Tibial artery (tissue), 4 donors: ENCODE data around the gene DACT2.
A peak's percentile ranks its signal among the peaks of the same experiment; 100 is the strongest.

Source experiments
- DNase-seq, 2 donors: peaks; one replicate each; pipeline ENCODE4 v3.0.0-alpha.2; 2019
- H3K27ac ChIP-seq, 2 donors: fragments of 200-600 bp; sonication (generic) in 1 of 2; 1 replicate in 1 of 2; 2 replicates in 1 of 2; pipeline ENCODE4 v1.5.1; 2018 to 2019; ENCODE audit warnings: mild to moderate bottlenecking in 1 of 2
- H3K27me3 ChIP-seq, 2 donors: fragments of 200-600 bp; sonication (generic) in 1 of 2; one replicate each; pipeline versions ENCODE4 v1.5.1 to v1.6.0; 2016 to 2019
- H3K36me3 ChIP-seq, 3 donors: fragments of 200-600 bp; sonication (generic) in 2 of 3; one replicate each; pipeline ENCODE4 v1.5.1; 2016 to 2019; ENCODE audit warnings: mild to moderate bottlenecking in 2 of 3
- H3K4me1 ChIP-seq, 4 donors: fragments of 200-600 bp; sonication (generic) in 2 of 4; 1 replicate in 3 of 4; 2 replicates in 1 of 4; pipeline ENCODE4 v1.5.1; 2016 to 2019
- H3K4me3 ChIP-seq, 2 donors: fragments of 200-600 bp; sonication (generic) in 1 of 2; 1 replicate in 1 of 2; 2 replicates in 1 of 2; pipeline ENCODE4 v1.5.1; 2018 to 2019; ENCODE audit warnings: mild to moderate bottlenecking in 2 of 2
- H3K9me3 ChIP-seq, 3 donors: fragments of 200-600 bp; sonication (generic) in 1 of 3; one replicate each; pipeline ENCODE4 v1.5.1; 2016 to 2019
- intact Hi-C: fragments of 100-400 bp; cut with DNase I; formaldehyde crosslinking; loops from one replicate; pipeline ENCODE4 v1.15.0; 2023; ENCODE audit warnings: low total_unique reads
- TF ChIP-seq, protein P1 (sequence below), 2 experiments: fragments of 200-600 bp in 1 of 2; fragments of 450-650 bp in 1 of 2; IDR thresholded peaks; one replicate each; pipeline ENCODE4 v1.5.1; 2017 to 2019; ENCODE audit warnings: antibody characterized with exemption in 2 of 2, mild to moderate bottlenecking in 1 of 2, moderate library complexity in 1 of 2

DACT2 gene

DNA sequence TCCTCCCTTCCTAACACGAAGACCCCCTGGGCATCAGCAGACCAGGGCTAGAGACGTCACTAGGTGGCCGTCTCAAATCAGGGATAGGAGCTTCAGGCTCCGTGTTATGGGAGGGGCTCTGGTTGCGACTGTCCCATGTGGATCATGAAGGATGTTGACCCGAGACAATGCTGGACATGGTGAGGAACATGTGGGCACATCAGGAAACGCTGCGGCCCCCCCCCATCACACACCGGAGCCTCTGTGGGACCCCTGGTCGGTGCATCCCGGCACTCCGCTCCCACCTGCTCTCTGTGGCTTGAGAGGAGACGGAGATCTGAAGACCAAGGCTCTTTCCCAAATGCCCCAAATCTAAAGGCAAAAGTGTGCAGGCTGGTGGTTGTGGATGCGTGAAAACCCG lies 54.2 kb downstream of the DACT2 start:
- intact Hi-C loops, result no loop called here
- H3K9me3 ChIP-seq, result no peaks in the 10 kb centered on the region
- no peak overlapping the region for H3K4me3 ChIP-seq
- no peaks in the 10 kb centered on the region for H3K4me1 ChIP-seq
- TF ChIP-seq, protein P1, sequence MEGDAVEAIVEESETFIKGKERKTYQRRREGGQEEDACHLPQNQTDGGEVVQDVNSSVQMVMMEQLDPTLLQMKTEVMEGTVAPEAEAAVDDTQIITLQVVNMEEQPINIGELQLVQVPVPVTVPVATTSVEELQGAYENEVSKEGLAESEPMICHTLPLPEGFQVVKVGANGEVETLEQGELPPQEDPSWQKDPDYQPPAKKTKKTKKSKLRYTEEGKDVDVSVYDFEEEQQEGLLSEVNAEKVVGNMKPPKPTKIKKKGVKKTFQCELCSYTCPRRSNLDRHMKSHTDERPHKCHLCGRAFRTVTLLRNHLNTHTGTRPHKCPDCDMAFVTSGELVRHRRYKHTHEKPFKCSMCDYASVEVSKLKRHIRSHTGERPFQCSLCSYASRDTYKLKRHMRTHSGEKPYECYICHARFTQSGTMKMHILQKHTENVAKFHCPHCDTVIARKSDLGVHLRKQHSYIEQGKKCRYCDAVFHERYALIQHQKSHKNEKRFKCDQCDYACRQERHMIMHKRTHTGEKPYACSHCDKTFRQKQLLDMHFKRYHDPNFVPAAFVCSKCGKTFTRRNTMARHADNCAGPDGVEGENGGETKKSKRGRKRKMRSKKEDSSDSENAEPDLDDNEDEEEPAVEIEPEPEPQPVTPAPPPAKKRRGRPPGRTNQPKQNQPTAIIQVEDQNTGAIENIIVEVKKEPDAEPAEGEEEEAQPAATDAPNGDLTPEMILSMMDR (IDR thresholded peaks at IDR 0.05), result no peak
- peak in 1 of 2 donors; percentile 19 for DNase-seq
- no peaks in the 10 kb centered on the region for H3K36me3 ChIP-seq
- H3K27ac ChIP-seq, result no peak overlapping the region
- peaks cover 0 to 13% of the 10 kb centered on the region in 2 donors for H3K27me3 ChIP-seq

DNA sequence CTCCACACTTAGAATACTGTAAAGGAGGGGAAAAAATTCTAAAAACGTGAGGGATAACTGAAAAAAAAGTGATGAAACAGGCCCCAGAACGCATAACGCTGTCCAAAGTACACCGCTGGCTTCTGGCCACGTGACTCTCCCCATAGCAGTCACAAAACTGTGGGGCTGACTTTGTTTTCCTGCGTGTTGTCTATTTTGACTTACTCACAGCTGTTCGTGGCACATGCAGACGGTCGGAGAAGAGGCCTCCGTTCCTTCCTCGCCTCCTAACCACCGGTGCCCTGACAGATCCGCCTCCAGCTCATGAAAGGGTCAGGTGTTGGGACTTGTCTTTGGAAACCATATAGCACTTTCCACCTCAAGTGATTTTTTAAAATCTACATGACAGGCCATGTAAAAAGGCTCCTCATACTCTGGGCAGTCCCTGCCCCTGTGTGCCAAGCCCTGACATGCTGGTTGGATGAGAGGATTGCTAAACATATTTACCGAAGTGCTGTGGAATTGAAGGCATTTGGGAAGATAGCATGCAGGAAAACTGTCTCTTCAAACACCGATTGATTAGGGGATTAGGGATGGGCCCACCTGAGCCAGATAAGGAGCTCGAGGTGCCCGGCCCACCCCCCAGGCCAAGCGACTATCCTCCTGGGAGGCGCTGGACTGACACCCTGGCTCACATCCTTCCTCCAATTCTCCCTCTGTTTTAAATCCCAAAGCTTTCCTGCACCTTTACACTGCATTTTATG lies 54.8 kb downstream of the DACT2 start:
- intact Hi-C loops, result no loop called here
- TF ChIP-seq, protein P1 (IDR thresholded peaks at IDR 0.05), result no peak
- H3K4me3 ChIP-seq, result no peak overlapping the region
- H3K27me3 ChIP-seq, result peaks cover 0 to 13% of the 10 kb centered on the region in 2 donors
- H3K9me3 ChIP-seq, result no peaks in the 10 kb centered on the region
- H3K4me1 ChIP-seq, result no peaks in the 10 kb centered on the region
- DNase-seq, result peak in 1 of 2 donors; percentile 31
- no peak overlapping the region for H3K27ac ChIP-seq
- no peaks in the 10 kb centered on the region for H3K36me3 ChIP-seq

DNA sequence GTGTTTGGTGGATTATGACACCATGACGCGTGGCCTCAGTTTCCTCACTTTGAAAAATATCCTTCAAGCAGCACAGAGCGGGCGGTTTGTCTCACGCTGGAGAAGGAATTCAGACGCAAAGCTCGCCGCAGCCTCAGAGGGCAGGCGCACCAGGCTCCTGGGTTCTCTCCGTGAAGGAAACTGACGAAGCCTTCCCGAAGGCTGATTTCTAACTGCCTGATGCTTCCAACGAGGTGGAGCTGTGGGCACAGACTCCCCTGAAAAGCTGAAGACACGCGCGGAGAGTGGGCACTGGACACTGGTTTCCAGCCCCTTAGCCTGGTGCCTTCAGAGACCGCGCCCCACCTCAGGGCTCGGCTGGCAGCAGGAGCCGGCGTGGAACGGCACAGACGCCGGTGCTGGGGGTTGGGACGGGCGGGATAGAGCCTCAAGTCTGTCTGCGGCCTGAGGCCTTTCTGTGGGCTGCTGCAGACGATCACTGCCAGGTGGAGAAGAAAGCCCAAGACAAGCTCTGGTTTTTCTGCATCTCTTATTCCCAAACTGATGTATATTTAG lies 56.1 kb downstream of the DACT2 start:
- H3K9me3 ChIP-seq, result no peaks in the 10 kb centered on the region
- no peaks in the 10 kb centered on the region for H3K4me1 ChIP-seq
- peaks cover 0 to 13% of the 10 kb centered on the region in 2 donors for H3K27me3 ChIP-seq
- no peak overlapping the region for H3K27ac ChIP-seq
- H3K4me3 ChIP-seq, result no peak overlapping the region
- intact Hi-C loops, result no loop called here
- TF ChIP-seq, protein P1 (IDR thresholded peaks at IDR 0.05), result no peak
- no peaks in the 10 kb centered on the region for H3K36me3 ChIP-seq
- peak in 1 of 2 donors; percentile 41 for DNase-seq

DNA sequence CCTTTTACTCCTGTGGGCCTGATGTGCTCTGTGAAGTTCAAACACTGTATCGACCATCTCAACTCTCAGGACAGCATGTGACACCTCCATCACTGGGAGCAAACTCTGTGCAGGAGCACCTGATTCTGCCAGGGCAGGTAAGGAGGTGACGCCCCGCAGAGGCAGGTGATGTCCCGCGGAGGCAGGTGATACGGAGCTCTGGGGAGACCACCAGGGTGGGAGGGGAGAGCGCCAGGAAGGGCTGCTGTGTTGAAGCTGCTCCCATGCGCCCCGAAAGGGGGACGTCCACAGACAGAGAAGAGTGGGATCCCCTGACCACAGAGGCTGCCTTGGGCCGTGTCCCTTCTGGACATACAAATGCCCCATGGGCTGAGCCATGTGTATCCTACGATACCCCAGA lies 58.3 kb downstream of the DACT2 start:
- TF ChIP-seq, protein P1 (IDR thresholded peaks at IDR 0.05), result no peak
- no peaks in the 10 kb centered on the region for H3K36me3 ChIP-seq
- no peaks in the 10 kb centered on the region for H3K4me1 ChIP-seq
- H3K27me3 ChIP-seq, result peaks cover 0 to 10% of the 10 kb centered on the region in 2 donors
- no peak for DNase-seq
- H3K27ac ChIP-seq, result no peak overlapping the region
- H3K9me3 ChIP-seq, result no peaks in the 10 kb centered on the region
- intact Hi-C loops, result no loop called here
- H3K4me3 ChIP-seq, result no peak overlapping the region

DNA sequence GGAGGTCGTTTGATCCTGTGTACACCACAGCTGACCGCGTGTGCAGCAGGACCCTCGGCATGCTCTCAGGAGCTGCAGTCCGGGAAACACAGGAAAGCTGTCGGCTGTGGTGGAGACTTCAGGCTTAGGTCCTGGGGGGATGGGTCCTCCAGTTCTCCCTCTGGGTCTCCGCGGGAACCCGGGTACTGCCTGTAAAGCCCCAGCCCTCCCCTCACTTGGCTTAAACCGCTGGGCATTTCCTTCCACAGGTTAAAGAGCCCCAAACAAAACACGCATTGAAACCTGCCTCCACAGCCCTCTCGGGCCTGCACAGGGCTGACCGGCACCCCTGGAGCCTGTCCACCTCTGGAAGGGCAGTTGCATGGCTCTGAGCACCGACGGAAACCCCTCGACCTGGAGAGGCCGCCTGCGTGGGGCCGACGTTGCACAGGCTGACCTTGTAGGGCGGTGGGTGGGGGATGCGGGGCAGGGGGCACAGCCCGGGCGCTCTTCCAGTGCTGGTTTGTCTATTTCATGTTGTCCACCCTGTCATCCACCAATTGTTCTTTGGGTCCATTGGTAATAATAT lies 59.1 kb downstream of the DACT2 start:
- H3K9me3 ChIP-seq, result peaks cover 0 to 4% (median 2%) of the 10 kb centered on the region in 3 donors
- no peak overlapping the region for H3K4me3 ChIP-seq
- no peak for DNase-seq
- H3K4me1 ChIP-seq, result no peaks in the 10 kb centered on the region
- no peak overlapping the region for H3K27ac ChIP-seq
- H3K27me3 ChIP-seq, result peaks cover 0 to 10% of the 10 kb centered on the region in 2 donors
- no peaks in the 10 kb centered on the region for H3K36me3 ChIP-seq
- TF ChIP-seq, protein P1 (IDR thresholded peaks at IDR 0.05), result no peak
- intact Hi-C loops, result no loop called here
